Fibroblast of mammary gland (primary cell): ENCODE results near the gene PARD6G.
A peak's percentile ranks its signal among the peaks of the same experiment; 100 is the strongest.

Experiments used
- DNase-seq: peaks from one replicate; pipeline ENCODE4 v3.0.0-alpha.2; 2010; ENCODE audit warnings: low read depth
- H3K4me3 ChIP-seq: 2 replicates; pipeline ENCODE4 v1.5.1; 2011; ENCODE audit warnings: low read depth, mild to moderate bottlenecking, low read length, moderate library complexity; ENCODE audit not compliant: control insufficient read depth
- TF ChIP-seq, protein P1 (sequence below): conservative IDR thresholded peaks from 2 replicates; pipeline ENCODE4 v1.5.1; 2011; ENCODE audit warnings: low read depth, low read length, inconsistent platforms; ENCODE audit not compliant: control insufficient read depth, insufficient read depth

The PARD6G gene

DNA sequence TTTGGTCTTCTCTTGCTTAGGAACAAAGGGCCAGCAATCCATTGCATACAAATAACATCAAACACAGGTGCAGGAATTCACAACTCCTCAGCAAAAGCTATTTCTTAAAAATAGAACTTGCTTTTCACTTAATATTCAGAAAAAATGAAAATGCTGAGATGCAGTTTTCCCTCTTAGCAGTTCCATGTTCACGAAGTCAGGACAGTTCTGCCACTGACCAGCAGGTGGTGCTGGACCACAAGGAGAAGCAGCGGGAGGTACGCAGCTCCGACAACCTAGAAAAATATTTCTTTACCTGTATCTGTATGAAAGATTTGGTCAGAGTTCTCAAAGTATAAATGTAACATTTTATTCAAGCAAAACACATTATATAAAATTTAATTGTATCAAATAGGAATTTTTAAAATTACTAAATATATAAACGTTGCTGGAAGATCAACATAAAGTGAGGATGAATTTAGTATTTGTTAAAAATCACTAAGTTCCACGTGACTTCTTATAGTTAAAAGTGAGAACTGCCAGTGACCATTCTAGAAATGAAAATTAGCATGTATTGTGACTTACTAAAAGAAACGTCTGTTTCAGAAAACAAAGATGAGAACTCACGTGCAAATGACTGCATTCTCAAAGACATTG lies 89.5 kb downstream of the PARD6G start:
- TF ChIP-seq, protein P1, sequence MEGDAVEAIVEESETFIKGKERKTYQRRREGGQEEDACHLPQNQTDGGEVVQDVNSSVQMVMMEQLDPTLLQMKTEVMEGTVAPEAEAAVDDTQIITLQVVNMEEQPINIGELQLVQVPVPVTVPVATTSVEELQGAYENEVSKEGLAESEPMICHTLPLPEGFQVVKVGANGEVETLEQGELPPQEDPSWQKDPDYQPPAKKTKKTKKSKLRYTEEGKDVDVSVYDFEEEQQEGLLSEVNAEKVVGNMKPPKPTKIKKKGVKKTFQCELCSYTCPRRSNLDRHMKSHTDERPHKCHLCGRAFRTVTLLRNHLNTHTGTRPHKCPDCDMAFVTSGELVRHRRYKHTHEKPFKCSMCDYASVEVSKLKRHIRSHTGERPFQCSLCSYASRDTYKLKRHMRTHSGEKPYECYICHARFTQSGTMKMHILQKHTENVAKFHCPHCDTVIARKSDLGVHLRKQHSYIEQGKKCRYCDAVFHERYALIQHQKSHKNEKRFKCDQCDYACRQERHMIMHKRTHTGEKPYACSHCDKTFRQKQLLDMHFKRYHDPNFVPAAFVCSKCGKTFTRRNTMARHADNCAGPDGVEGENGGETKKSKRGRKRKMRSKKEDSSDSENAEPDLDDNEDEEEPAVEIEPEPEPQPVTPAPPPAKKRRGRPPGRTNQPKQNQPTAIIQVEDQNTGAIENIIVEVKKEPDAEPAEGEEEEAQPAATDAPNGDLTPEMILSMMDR = peak; percentile 99
- H3K4me3 ChIP-seq = no peak overlapping the region
- peak; percentile 74 for DNase-seq

DNA sequence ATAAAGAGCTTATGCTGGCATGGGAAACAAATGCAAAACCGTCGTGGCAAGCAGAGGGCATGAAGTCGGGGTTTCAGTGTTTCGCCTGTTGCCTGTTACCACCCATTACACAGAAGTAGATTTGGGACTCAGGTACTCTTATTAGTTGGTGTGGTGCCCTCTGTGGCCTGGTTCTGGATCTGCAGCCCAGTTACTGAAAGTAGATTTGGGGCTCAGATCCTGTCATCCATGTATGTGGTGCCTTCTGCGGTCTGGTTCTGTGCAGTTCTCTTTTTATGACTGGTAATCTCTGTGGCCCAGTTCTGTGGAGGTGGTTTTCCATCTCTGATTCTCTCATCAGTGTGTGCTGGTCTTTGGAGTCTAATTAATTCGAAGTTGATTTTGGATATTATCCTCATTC lies 93.0 kb downstream of the PARD6G start:
- H3K4me3 ChIP-seq = no peak overlapping the region
- TF ChIP-seq, protein P1 = peak; percentile 47
- DNase-seq = peak; percentile 38

DNA sequence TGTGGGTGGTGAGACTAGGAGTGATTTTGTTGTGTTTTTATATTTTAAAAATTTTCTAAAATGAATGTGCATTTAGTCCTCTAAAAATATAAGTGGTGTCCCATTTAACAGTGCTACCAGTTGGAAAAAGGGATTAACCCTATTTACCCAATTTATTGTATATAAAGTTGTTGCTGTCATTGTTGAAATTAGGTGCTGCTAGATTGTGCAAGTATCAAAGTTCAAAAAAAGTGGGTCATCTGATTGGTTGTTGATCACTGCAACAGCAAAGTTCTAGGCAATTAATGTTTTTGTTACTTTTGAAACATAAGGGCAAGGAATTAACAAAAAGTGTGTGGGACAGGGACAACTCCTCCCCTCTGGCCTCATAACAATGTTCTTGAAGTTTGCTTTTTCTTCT lies 97.6 kb downstream of the PARD6G start:
- DNase-seq = no peak
- TF ChIP-seq, protein P1 = no peak
- no peak overlapping the region for H3K4me3 ChIP-seq

DNA sequence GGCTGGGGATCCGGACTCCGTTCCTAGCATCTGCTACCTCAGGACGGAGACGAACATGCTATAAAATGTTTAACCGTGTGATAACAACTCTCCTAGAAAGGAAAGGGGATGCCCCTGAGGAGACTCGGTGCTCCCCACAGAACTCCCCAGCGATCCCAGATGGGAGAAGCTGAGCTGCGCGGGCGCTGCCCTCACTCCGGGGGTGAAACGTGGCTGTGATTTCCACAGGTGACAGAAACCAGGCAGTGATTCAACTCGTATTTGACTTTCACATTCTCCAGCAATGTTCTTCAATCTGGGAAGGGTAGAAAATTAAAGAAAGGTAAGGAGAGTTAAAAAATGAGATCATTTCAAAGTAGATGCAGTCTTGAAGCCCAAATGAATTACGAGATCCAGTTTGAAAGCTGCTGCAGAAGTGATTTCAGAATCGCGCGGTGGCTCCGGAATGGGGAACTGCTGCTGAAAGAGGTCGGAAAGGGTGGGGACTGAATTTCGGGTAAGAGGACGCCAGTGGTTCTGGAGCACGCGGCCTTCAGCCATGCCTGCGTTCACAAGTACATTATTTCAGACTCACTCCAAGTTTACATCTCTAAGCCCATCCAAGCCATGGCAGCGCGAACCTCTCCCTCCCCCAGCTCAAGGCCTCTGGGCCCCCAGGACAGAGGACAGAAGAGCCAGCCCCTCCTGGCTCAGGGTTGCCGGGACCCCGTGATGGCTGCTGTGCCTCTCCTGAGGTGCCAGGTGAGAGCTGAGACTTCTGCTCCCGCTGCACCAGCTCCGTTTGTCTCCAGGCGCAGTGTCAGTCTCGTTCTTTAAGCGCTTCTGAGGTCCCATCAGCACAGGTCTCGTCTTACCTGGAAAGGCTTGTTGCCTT lies 98.8 kb downstream of the PARD6G start:
- DNase-seq = no peak
- peak overlapping the region; percentile 77 for H3K4me3 ChIP-seq
- TF ChIP-seq, protein P1 = no peak

DNA sequence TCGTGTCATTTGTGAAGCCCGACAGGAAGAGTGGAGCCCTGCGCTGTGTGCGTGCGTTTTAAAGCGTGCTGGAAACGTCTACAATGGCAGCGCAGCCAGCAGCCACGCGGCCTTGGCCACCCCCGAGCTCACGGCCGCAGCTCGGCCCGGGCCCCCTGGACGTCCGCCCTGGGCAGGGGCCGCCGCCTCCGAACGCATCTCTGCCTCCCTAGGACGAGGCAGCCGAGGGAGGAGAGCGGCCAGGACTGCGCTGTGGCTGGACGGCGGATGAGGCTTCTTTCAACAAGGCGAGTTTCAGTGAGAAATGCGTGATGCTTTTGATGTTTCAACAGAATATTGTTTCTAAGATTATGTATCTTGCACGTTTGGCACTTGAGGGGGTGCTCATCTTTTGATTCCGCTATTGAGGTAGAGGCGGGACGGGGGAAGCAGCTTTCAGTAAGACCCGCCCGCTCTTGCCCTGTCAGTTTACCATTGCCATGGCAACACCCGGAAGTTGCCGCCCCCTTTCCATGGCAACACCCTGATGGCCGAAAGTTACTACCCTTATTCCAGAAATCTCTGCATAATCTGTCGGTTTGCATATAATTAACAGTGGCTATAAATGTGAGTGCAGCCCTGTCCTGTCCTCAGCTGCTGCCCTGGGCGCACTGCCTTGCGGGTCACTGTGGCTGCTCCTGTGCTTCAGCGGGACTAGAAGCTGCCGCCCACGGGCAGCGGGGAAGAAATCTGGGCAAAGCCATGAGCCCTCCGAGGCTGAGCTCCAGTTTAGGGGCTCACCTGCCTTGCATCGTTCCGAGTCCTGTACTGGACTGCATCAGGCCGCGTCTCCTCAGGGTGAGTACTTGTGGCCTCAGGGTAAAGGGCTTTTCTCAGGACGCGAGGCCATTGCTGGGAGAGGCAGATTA lies 99.6 kb downstream of the PARD6G start:
- DNase-seq = peak; percentile 71
- TF ChIP-seq, protein P1 = no peak
- peak overlapping the region; percentile 77 for H3K4me3 ChIP-seq

DNA sequence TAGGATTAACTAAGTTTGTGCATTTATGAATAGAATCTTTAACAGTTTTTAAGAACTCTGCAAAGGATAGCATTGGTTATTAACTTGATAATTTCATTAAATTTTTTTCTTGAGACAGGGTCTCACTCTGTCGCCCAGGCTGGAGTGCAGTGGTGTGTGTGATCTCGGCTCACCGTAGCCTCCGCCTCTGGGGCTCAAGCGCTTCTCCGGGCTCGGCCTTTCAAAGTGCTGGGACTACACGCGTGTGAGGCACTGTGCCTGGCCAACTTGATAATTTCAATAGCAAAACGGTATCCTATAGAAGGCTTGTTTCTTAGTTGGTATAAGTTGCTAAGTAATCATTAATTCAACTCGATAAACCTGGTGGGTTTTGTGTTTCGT lies 100.3 kb downstream of the PARD6G start:
- H3K4me3 ChIP-seq = peak overlapping the region; percentile 77
- TF ChIP-seq, protein P1 = no peak
- DNase-seq = no peak
